Activated CD4-positive, alpha-beta T cell treated with anti-CD3 and anti-CD28 coated beads for 36 hours (primary cell): ENCODE measurements around the gene RBP4. TPM values are rescaled to one million over a fixed set of nuclear protein-coding genes. Genes with fewer than 3 reads are reported as not detected.
"Not testable (repeated sequence)": the region's sequence is repeated elsewhere in the genome, so short reads cannot be mapped to it uniquely, and the experiment has no call there.

Experiments used
- ATAC-seq: fragments of 200-7000 bp; cut with Tn5 transposase; one replicate; pipeline ENCODE4 v1.10.0; 2021; ENCODE audit warnings: mild to moderate bottlenecking, moderate library complexity
- CTCF ChIA-PET: fragments of 350-600 bp; sonication (Branson Sonifier 250); formaldehyde crosslinking; loops from one replicate; lab custom pipeline; 2021; ENCODE audit warnings: antibody characterized with exemption; lab: Charles Lee
- POLR2A ChIA-PET: fragments of 350-600 bp; sonication (Branson Sonifier 250); formaldehyde crosslinking; loops from one replicate; lab custom pipeline; 2021; ENCODE audit warnings: antibody characterized with exemption, inconsistent platforms; lab: Charles Lee
- DNase-seq: peaks from one replicate; pipeline ENCODE4 v3.0.0-alpha.2; 2020
- H3K27ac Mint-ChIP-seq: one replicate; pipeline ENCODE4 v1.8.0; 2021; ENCODE audit warnings: mixed read lengths
- H3K27me3 Mint-ChIP-seq: one replicate; pipeline ENCODE4 v1.8.0; 2021; ENCODE audit warnings: mixed read lengths
- H3K36me3 Mint-ChIP-seq: one replicate; pipeline ENCODE4 v1.8.0; 2021; ENCODE audit warnings: low read depth, mixed read lengths
- H3K4me1 Mint-ChIP-seq: one replicate; pipeline ENCODE4 v1.8.0; 2021; ENCODE audit warnings: mixed read lengths
- H3K4me3 Mint-ChIP-seq: one replicate; pipeline ENCODE4 v1.8.0; 2021; ENCODE audit warnings: mild to moderate bottlenecking, moderate library complexity, mixed read lengths
- H3K9me3 Mint-ChIP-seq: one replicate; pipeline ENCODE4 v1.8.0; 2021; ENCODE audit warnings: low read depth, mixed read lengths
- intact Hi-C, 2 experiments: fragments of 100-400 bp; cut with DNase I in 1 of 2; cut with micrococcal nuclease in 1 of 2; formaldehyde crosslinking; loops; one replicate each; pipeline versions ENCODE4 v1.14.2 to v1.15.1; 2022 to 2024; cut with DNase I, micrococcal nuclease
- total RNA-seq, 2 experiments: library from RNA; stranded (reverse); gene quantifications; one replicate each; pipeline ENCODE4 v1.2.3, GENCODE V29; 2021

Gene RBP4
- total RNA-seq, 2 experiments from 2014 or later = not detected

DNA sequence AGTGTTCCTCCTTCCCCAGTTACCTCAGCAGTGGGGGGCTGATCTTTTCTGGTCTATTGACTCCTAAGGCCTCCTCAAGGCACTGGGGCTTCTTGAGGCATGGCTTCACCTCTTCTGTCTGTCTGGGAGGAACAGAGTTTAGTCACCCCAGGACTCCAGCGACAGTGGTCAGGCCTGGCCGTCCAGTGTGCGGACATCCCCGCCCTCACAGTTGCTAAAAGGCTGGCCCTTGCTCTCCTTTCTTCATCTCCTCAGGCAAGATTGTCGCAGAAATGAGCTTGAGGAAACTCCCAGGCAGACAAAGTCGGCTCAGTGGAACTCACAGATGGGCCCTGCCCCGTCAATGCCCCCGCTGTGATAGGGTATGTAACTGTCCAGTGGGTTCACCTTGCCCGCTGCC, 41.5 kb downstream of the RBP4 start:
- H3K4me1 Mint-ChIP-seq = no peaks in the 10 kb centered on the region
- H3K9me3 Mint-ChIP-seq = no peaks in the 10 kb centered on the region
- DNase-seq (no peak), ATAC-seq (no peak)
- POLR2A ChIA-PET = no interaction called here
- H3K36me3 Mint-ChIP-seq = no peaks in the 10 kb centered on the region
- H3K27ac Mint-ChIP-seq = no peak overlapping the region
- CTCF ChIA-PET = no interaction called here
- H3K4me3 Mint-ChIP-seq = no peak overlapping the region
- H3K27me3 Mint-ChIP-seq = peaks cover 14% of the 10 kb centered on the region
- intact Hi-C loops = no loop called here

DNA sequence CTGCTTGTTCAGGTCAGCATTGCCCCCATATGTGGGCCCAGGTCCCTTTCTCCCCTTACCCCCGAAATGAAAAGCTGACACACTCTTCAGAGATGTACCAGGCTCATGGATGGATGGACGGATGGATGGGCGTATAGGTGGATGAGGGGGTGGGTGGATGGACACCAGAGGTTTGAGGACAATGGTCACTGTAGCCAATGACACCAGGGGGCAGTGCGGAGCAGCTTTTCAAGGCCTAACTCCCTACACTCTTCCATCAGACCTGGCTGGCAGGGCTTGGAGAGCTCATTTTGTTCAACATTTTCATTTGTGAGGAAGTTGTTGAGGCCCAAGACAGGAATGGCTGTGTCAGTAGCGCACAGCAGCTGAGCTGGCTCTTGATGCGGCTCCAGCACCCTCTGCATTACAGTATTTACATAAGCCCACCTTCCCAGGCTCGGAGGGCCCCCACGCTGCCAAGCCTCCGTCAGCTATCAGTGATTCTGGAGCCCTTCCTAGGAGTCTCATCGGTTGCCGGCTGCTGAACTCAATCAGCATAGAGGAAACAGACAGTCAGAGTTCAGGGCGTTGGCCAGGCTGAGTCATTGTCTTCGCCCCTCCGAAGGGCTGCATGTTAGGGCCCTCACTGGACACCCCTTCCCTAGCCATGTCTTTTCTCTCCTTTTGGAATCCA, 46.1 kb downstream of the RBP4 start:
- Mint-ChIP-seq H3K9me3 (no peaks in the 10 kb centered on the region), H3K4me3 (no peak overlapping the region), H3K4me1 (no peaks in the 10 kb centered on the region), H3K36me3 (no peaks in the 10 kb centered on the region), H3K27me3 (peaks cover 9% of the 10 kb centered on the region), H3K27ac (no peak overlapping the region)
- intact Hi-C loops = loop anchor here (1.0 to 5.0 kb wide), 6 partner anchors 126 to 367 kb away; no protein-coding TSS in a partner anchor
- peak; percentile 73 for DNase-seq
- ChIA-PET CTCF (interaction anchor here (0.7 to 1.9 kb wide), 5 partner anchors 21 to 304 kb away, joined by 3 to 9 read pairs (median 3); no protein-coding TSS in a partner anchor), POLR2A (no interaction called here)
- ATAC-seq = peak; percentile 64

DNA sequence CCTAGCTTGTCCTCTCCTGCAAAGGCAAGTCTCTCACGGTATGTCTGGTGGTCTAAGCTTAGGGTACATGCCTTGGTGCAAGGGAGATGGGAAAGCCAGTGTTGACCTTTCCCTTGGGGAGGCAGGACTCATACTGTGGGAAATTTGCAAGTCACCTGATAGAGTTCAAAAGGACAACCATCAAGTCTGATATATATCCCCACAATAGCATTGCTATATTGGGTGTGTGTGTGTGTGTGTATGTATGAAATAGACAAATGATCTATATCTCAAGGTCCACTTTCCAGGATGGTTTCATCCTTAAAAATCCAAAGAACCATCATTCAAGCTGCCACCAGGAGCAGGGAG, 46.7 kb downstream of the RBP4 start:
- POLR2A ChIA-PET = no interaction called here
- ATAC-seq = no peak
- no peak overlapping the region for H3K4me3 Mint-ChIP-seq
- no peaks in the 10 kb centered on the region for H3K4me1 Mint-ChIP-seq
- CTCF ChIA-PET = interaction anchor here (0.5 to 1.9 kb wide), 6 partner anchors 22 to 305 kb away, joined by 3 to 9 read pairs (median 3); no protein-coding TSS in a partner anchor
- H3K27ac Mint-ChIP-seq = no peak overlapping the region
- H3K9me3 Mint-ChIP-seq = no peaks in the 10 kb centered on the region
- peaks cover 5% of the 10 kb centered on the region for H3K27me3 Mint-ChIP-seq
- intact Hi-C loops = loop anchor here (1.0 to 5.0 kb wide), 6 partner anchors 127 to 368 kb away; no protein-coding TSS in a partner anchor
- no peaks in the 10 kb centered on the region for H3K36me3 Mint-ChIP-seq
- DNase-seq = no peak

DNA sequence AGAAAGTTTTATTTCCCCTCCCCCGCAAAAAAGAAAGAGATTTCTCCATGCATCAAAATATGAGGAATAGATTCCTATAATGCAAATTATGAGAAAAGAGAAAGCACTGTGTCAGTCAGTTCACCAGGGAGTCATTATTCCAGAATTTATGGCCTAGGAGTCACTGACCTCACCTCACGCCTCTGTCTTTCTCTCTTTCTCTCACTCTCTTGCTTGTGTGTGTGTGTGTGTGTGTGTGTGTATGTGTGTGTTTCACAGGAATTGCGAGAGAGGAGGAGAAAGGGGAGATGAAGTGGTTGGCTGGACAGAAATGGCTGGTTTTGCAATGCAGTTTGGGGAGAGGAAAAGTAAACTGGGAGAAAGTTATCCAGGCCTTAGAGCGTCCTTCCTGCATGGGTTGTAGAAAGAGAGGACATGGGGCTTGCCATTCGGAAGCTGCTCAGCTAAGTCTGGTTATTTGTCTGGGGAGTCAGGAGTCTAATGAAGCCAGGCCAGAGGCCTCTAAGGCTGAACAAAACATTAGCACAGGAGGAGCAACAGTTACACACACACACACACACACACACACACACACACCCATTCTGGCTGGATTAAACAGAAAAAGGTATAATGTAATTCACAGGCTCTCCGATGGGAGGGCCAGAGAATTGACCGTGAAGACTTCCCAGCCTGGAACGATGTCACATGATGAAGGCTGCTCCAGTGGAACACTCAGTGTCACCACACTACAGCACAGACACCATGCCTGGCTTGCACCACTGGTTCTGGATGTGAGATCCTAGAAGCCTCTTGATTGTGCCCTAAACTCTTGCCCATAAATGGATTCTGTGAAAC, 47.3 kb downstream of the RBP4 start:
- ATAC-seq (no peak), DNase-seq (no peak)
- Mint-ChIP-seq H3K36me3 (no peaks in the 10 kb centered on the region), H3K4me1 (no peaks in the 10 kb centered on the region), H3K4me3 (no peak overlapping the region), H3K27ac (no peak overlapping the region), H3K9me3 (no peaks in the 10 kb centered on the region), H3K27me3 (peaks cover 5% of the 10 kb centered on the region)
- POLR2A ChIA-PET = no interaction called here
- CTCF ChIA-PET = interaction anchor here (0.5 to 1.9 kb wide), 5 partner anchors 23 to 305 kb away, joined by 3 to 9 read pairs (median 3); no protein-coding TSS in a partner anchor
- intact Hi-C loops = loop anchor here (1.0 to 5.0 kb wide), 6 partner anchors 127 to 369 kb away; no protein-coding TSS in a partner anchor

DNA sequence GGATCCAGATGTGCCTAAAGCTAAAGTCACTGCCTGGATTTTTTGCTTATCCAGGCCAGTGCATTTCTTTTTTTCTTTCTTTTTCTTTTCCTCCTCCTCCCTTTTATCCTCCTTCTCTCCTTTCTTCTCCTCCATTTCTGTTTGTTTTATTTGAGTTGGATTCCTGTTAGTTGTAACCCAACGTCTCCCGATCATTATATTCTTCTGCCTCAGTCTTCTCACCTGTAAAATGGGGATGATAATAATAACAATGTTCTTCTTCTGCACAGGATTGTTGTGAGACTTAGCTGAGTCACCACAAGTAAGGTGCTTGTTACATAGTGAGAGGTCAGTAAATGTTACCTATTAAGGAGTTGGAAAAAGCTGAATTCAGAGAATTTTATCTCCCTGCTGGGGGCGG, 48.3 kb downstream of the RBP4 start:
- CTCF ChIA-PET = interaction anchor here (0.6 to 1.7 kb wide), 5 partner anchors 16 to 760 kb away, joined by 3 to 5 read pairs (median 3); no protein-coding TSS in a partner anchor
- DNase-seq = no peak
- no peak for ATAC-seq
- Mint-ChIP-seq H3K9me3 (no peaks in the 10 kb centered on the region), H3K27me3 (peaks cover 7% of the 10 kb centered on the region), H3K36me3 (no peaks in the 10 kb centered on the region), H3K4me1 (no peaks in the 10 kb centered on the region), H3K4me3 (no peak overlapping the region), H3K27ac (no peak overlapping the region)
- POLR2A ChIA-PET = interaction anchor here (0.6 kb wide), 1 partner anchor 261 kb away, joined by 3 read pairs; no protein-coding TSS in a partner anchor
- intact Hi-C loops = loop anchor here in 1 of 2 experiments (5.0 kb wide), 1 partner anchor 370 kb away; no protein-coding TSS in a partner anchor

DNA sequence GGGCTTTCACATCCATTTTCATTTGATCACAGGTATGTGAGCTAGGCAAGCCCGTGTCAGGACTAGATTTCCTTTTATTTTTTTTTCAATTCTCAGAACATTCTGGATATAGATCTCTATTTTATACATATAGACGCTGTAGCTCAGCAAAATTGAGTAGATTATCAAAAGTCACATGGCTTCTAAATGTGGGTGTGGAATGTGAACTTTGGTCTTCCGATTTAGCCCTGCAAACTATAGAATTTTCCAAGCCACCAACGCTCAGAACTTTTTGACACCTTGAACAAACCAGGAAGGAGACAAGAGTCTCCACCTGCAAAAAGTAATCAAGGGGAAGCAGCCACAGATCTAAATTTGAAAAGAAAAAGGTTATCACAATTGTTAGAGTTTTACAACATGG, 50.4 kb downstream of the RBP4 start:
- CTCF ChIA-PET = interaction anchor here (0.8 to 1.0 kb wide), 2 partner anchors 77 to 510 kb away, joined by 3 to 4 read pairs; no protein-coding TSS in a partner anchor
- Mint-ChIP-seq H3K36me3 (no peaks in the 10 kb centered on the region), H3K27me3 (peaks cover 8% of the 10 kb centered on the region), H3K4me3 (no peak overlapping the region), H3K27ac (no peak overlapping the region), H3K4me1 (no peaks in the 10 kb centered on the region), H3K9me3 (no peaks in the 10 kb centered on the region)
- POLR2A ChIA-PET = no interaction called here
- ATAC-seq (no peak), DNase-seq (no peak)
- intact Hi-C loops = loop anchor here in 1 of 2 experiments (5.0 kb wide), 1 partner anchor 372 kb away; no protein-coding TSS in a partner anchor

DNA sequence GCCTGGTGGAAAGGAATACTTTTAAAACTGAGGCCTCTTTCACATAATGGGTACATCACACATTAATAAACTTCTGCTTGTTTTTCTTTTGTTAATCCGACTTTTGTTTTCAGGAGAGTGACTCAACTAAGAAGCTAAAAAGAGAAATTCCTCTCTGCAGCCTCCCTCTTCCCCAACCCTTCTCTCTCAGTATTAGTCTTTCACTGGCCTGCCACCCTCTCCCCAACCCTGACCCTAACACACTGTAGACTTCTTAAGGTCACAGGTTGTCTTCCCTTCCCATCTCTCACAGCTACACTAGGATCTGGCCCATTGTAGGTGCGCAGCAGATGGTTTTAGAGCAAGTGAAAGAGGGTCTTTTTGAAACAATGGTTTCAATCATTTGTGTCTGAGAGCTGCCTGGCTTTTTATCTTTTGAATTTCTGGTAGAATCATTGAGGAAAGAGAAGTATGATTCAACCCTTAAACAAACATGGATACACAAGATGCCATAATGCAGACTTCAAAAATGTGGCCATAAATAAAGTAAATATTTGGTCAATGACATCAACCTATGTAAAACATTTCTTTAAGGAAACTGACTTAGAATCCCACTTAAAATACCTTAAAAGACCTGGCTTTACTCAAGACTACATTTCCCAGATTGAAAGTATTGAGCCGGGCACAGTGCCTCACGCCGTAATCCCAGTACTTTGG, 52.5 kb downstream of the RBP4 start:
- peaks cover 5% of the 10 kb centered on the region for H3K27me3 Mint-ChIP-seq
- ChIA-PET POLR2A (no interaction called here), CTCF (interaction anchor here (0.6 kb wide), 1 partner anchor 67 kb away, joined by 3 read pairs; no protein-coding TSS in a partner anchor)
- no peak overlapping the region for H3K4me3 Mint-ChIP-seq
- ATAC-seq = no peak
- intact Hi-C loops = no loop called here
- no peaks in the 10 kb centered on the region for H3K9me3 Mint-ChIP-seq
- no peaks in the 10 kb centered on the region for H3K36me3 Mint-ChIP-seq
- no peaks in the 10 kb centered on the region for H3K4me1 Mint-ChIP-seq
- DNase-seq = no peak
- H3K27ac Mint-ChIP-seq = no peak overlapping the region

DNA sequence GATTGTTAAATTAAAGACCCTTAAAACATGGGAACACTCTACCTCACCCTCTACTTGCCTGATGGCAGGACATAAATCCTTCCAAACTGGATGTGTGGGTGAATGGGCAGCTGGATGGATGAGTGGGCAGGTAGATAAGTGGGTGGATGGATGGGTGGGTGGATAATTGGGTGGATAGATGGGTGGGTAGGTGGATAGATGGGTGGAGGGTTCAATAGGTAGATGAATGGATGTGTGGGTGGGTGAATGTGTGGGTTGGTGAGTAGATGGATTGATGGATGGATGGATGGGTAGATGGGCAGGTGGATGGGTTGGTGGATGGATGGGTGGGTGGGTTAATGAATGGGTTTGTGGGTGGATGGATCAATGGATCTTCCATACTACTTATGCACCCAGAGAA, 53.5 kb downstream of the RBP4 start:
- Mint-ChIP-seq H3K9me3 (no peaks in the 10 kb centered on the region), H3K27ac (no peak overlapping the region), H3K4me1 (no peaks in the 10 kb centered on the region), H3K4me3 (no peak overlapping the region), H3K27me3 (peaks cover 5% of the 10 kb centered on the region), H3K36me3 (no peaks in the 10 kb centered on the region)
- POLR2A ChIA-PET = no interaction called here
- DNase-seq (no peak), ATAC-seq (no peak)
- intact Hi-C loops = no loop called here
- CTCF ChIA-PET = no interaction called here

DNA sequence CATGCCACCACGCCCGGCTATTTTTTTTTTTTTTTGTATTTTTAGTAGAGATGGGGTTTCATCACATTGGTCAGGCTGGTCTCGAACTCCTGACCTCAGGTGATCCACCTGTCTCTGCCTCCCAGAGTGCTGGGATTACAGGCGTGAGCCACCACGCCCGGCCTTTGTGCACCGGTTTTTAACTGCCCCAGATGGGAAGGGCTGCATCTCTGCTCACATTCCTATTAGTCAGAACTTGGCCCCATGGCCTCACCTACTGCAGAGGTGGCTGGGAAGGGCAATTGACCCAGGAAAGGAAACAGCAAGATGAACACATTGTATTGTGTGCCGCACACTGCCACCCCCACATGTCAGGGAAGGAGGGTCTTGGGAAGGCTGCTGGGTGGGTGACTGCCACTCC, 54.0 kb downstream of the RBP4 start:
- CTCF ChIA-PET, H3K27me3 Mint-ChIP-seq, H3K27ac Mint-ChIP-seq, H3K36me3 Mint-ChIP-seq, POLR2A ChIA-PET, H3K4me3 Mint-ChIP-seq, ATAC-seq, H3K4me1 Mint-ChIP-seq, intact Hi-C loops, H3K9me3 Mint-ChIP-seq, DNase-seq: not testable (repeated sequence)

DNA sequence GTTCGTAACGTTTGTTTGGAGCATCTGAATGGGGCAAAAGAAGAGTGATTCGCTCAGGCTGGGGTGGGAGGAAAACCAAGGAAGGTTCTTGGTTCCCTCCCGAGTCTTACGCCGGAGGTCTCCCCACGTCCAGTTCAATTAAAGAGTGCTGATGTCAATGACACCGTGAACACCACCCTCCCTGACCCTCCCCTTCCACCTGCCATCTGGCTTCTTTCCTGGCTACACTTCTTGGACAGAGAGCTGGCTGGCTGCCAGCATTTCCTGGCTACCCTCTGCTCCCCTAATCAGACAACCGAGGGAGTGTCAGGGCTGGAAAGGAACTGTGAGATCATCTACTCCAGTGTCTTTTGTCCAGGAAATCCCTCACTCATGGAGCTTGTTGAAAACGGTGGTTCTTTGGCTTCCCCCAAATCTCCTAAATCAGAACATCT, 58.7 kb downstream of the RBP4 start:
- ChIA-PET POLR2A (interaction anchor here (0.6 kb wide), 1 partner anchor 947 kb away, joined by 15 read pairs; no protein-coding TSS in a partner anchor), CTCF (interaction anchor here (0.6 to 1.2 kb wide), 4 partner anchors 9 to 339 kb away, joined by 3 to 6 read pairs (median 4); no protein-coding TSS in a partner anchor)
- Mint-ChIP-seq H3K27ac (no peak overlapping the region), H3K9me3 (no peaks in the 10 kb centered on the region), H3K4me3 (no peak overlapping the region), H3K4me1 (no peaks in the 10 kb centered on the region), H3K27me3 (peaks cover 7% of the 10 kb centered on the region), H3K36me3 (no peaks in the 10 kb centered on the region)
- DNase-seq (no peak), ATAC-seq (no peak)
- intact Hi-C loops = no loop called here
